Nephron progenitor cell (in vitro differentiated cells): ENCODE results near the gene ARHGAP30.

Experiments
- DNase-seq: peaks from one replicate; pipeline ENCODE4 v3.0.0; 2021
- H3K27ac Mint-ChIP-seq: 2 replicates; pipeline ENCODE4 v1.8.0; 2021; ENCODE audit warnings: mild to moderate bottlenecking, moderate library complexity, mixed read lengths
- H3K27me3 Mint-ChIP-seq: 2 replicates; pipeline ENCODE4 v1.8.0; 2021; ENCODE audit warnings: mild to moderate bottlenecking, low read depth, mixed read lengths; ENCODE audit not compliant: poor library complexity
- H3K36me3 Mint-ChIP-seq: 2 replicates; pipeline ENCODE4 v1.8.0; 2021; ENCODE audit warnings: low read depth, mixed read lengths
- H3K4me1 Mint-ChIP-seq: 2 replicates; pipeline ENCODE4 v1.8.0; 2021; ENCODE audit warnings: mixed read lengths
- H3K4me3 Mint-ChIP-seq: 2 replicates; pipeline ENCODE4 v1.8.0; 2021; ENCODE audit warnings: mild to moderate bottlenecking, moderate library complexity, mixed read lengths
- H3K9me3 Mint-ChIP-seq: 2 replicates; pipeline ENCODE4 v1.8.0; 2021; ENCODE audit warnings: mild to moderate bottlenecking, moderate library complexity, mixed read lengths
- CTCF ChIP-seq: fragments of 200-600 bp; sonication (generic); IDR thresholded peaks from 2 replicates; pipeline ENCODE4 v1.5.0; 2021; ENCODE audit warnings: antibody characterized with exemption

The ARHGAP30 gene

GRCh38 chr1:161082996-161083747 is 13.5 kb upstream of the ARHGAP30 start:
- no peaks in the 10 kb centered on the region for H3K9me3 Mint-ChIP-seq
- peaks cover 51% of the 10 kb centered on the region for H3K4me1 Mint-ChIP-seq
- H3K27me3 Mint-ChIP-seq, result peaks cover 3% of the 10 kb centered on the region
- no peak for TF ChIP-seq CTCF
- no peak overlapping the region for H3K27ac Mint-ChIP-seq
- H3K36me3 Mint-ChIP-seq, result no peaks in the 10 kb centered on the region
- DNase-seq, result peak; percentile 23
- no peak overlapping the region for H3K4me3 Mint-ChIP-seq

GRCh38 chr1:161082483-161082882 is 12.8 kb upstream of the ARHGAP30 start:
- peaks cover 52% of the 10 kb centered on the region for H3K4me1 Mint-ChIP-seq

GRCh38 chr1:161081519-161081918 is 11.8 kb upstream of the ARHGAP30 start:
- no peaks in the 10 kb centered on the region for H3K9me3 Mint-ChIP-seq
- no peak overlapping the region for H3K27ac Mint-ChIP-seq
- H3K27me3 Mint-ChIP-seq, result peaks cover 3% of the 10 kb centered on the region
- no peak for TF ChIP-seq CTCF
- H3K36me3 Mint-ChIP-seq, result no peaks in the 10 kb centered on the region
- peaks cover 52% of the 10 kb centered on the region for H3K4me1 Mint-ChIP-seq
- no peak overlapping the region for H3K4me3 Mint-ChIP-seq
- no peak for DNase-seq

More at GRCh38 chr1:161082483-161082882, 12.8 kb upstream of the ARHGAP30 start:
- H3K27me3 Mint-ChIP-seq, result peaks cover 3% of the 10 kb centered on the region
- H3K9me3 Mint-ChIP-seq, result no peaks in the 10 kb centered on the region
- no peak overlapping the region for H3K4me3 Mint-ChIP-seq
- TF ChIP-seq CTCF, result no peak
- no peak for DNase-seq
- H3K27ac Mint-ChIP-seq, result no peak overlapping the region
- no peaks in the 10 kb centered on the region for H3K36me3 Mint-ChIP-seq

GRCh38 chr1:161080441-161081405 is 11.0 kb upstream of the ARHGAP30 start:
- no peak for TF ChIP-seq CTCF
- H3K27ac Mint-ChIP-seq, result peak overlapping the region; percentile 30
- DNase-seq, result no peak
- peaks cover 44% of the 10 kb centered on the region for H3K4me1 Mint-ChIP-seq
- H3K4me3 Mint-ChIP-seq, result no peak overlapping the region
- no peaks in the 10 kb centered on the region for H3K36me3 Mint-ChIP-seq
- peaks cover 3% of the 10 kb centered on the region for H3K27me3 Mint-ChIP-seq
- H3K9me3 Mint-ChIP-seq, result no peaks in the 10 kb centered on the region

GRCh38 chr1:161079436-161080110 is 9.9 kb upstream of the ARHGAP30 start:
- no peak overlapping the region for H3K27ac Mint-ChIP-seq
- TF ChIP-seq CTCF, result no peak
- DNase-seq, result no peak
- no peaks in the 10 kb centered on the region for H3K9me3 Mint-ChIP-seq
- no peak overlapping the region for H3K4me3 Mint-ChIP-seq
- no peaks in the 10 kb centered on the region for H3K36me3 Mint-ChIP-seq
- H3K4me1 Mint-ChIP-seq, result peaks cover 33% of the 10 kb centered on the region
- H3K27me3 Mint-ChIP-seq, result peaks cover 3% of the 10 kb centered on the region
